ENCODE measurements around the gene RIBC2.

DNA sequence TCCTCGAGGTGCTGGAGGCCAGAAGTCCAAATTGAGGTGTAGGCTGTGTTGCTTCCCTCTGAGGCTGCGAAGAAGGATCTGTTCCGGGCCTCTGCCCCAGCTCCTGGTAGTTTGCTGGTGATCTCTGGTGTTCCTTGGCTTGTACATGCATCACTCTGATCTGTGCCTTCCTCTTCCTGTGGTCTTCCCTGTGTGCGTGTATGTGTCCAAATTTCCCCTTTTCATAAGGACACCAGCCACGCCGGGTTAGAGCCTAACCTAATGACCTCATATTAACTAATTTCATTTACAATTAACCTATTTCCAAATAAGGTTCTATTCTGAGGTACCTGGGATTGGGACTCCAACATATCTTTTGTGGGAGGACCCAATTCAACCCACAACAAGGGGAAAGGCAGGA is 21.5 kb downstream of the RIBC2 start:
- TF ChIP-seq CTCF (IDR thresholded peaks at IDR 0.05) (no peak), POLR2AphosphoS5 (IDR thresholded peaks at IDR 0.05) (no peak), POLR2A (IDR thresholded peaks at IDR 0.05) (no peak)
